Kidney epithelial cell (primary cell): Measurements from ENCODE around the gene CABLES1. TPM values are rescaled to one million over a fixed set of nuclear protein-coding genes. Genes with fewer than 3 reads are reported as not detected.
A peak's percentile ranks its signal among the peaks of the same experiment; 100 is the strongest.
"Not testable (repeated sequence)": the region's sequence is repeated elsewhere in the genome, so short reads cannot be mapped to it uniquely, and the experiment has no call there.

Experiments used
- DNase-seq: peaks from one replicate; pipeline ENCODE4 v3.0.0-alpha.2; 2010; ENCODE audit warnings: low read depth
- H3K27me3 ChIP-seq: 2 replicates; pipeline ENCODE4 v1.6.0; 2011; ENCODE audit warnings: low read length; ENCODE audit not compliant: control insufficient read depth, insufficient read depth
- H3K36me3 ChIP-seq: 2 replicates; pipeline ENCODE4 v1.5.1; 2011; ENCODE audit warnings: low read length; ENCODE audit not compliant: control insufficient read depth, insufficient read depth
- H3K4me3 ChIP-seq: 2 replicates; pipeline ENCODE4 v1.5.1; 2011; ENCODE audit warnings: low read depth, mild to moderate bottlenecking, control low read depth, low read length
- total RNA-seq: library from RNA; depleted of rRNA; stranded (reverse); fragments of >200 nt; gene quantifications from 2 replicates; pipeline ENCODE4 v1.2.3, GENCODE V29; 2015
- TF ChIP-seq, protein P1 (sequence below): IDR thresholded peaks from 2 replicates; pipeline ENCODE4 v1.5.1; 2011; ENCODE audit warnings: mild to moderate bottlenecking, moderate library complexity, low read length, control low read depth, inconsistent platforms; ENCODE audit not compliant: insufficient read depth, poor library complexity, severe bottlenecking

CABLES1 gene
- total RNA-seq, 1 donor from 2014 or later: 9.6 TPM

GRCh38 chr18:23280844-23281243 is 145.6 kb downstream of the CABLES1 start:
- DNase-seq: no peak
- Histone ChIP-seq H3K36me3 (no peaks in the 10 kb centered on the region), H3K4me3 (no peak overlapping the region), H3K27me3 (no peaks in the 10 kb centered on the region)
- TF ChIP-seq, protein P1, sequence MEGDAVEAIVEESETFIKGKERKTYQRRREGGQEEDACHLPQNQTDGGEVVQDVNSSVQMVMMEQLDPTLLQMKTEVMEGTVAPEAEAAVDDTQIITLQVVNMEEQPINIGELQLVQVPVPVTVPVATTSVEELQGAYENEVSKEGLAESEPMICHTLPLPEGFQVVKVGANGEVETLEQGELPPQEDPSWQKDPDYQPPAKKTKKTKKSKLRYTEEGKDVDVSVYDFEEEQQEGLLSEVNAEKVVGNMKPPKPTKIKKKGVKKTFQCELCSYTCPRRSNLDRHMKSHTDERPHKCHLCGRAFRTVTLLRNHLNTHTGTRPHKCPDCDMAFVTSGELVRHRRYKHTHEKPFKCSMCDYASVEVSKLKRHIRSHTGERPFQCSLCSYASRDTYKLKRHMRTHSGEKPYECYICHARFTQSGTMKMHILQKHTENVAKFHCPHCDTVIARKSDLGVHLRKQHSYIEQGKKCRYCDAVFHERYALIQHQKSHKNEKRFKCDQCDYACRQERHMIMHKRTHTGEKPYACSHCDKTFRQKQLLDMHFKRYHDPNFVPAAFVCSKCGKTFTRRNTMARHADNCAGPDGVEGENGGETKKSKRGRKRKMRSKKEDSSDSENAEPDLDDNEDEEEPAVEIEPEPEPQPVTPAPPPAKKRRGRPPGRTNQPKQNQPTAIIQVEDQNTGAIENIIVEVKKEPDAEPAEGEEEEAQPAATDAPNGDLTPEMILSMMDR: no peak

DNA sequence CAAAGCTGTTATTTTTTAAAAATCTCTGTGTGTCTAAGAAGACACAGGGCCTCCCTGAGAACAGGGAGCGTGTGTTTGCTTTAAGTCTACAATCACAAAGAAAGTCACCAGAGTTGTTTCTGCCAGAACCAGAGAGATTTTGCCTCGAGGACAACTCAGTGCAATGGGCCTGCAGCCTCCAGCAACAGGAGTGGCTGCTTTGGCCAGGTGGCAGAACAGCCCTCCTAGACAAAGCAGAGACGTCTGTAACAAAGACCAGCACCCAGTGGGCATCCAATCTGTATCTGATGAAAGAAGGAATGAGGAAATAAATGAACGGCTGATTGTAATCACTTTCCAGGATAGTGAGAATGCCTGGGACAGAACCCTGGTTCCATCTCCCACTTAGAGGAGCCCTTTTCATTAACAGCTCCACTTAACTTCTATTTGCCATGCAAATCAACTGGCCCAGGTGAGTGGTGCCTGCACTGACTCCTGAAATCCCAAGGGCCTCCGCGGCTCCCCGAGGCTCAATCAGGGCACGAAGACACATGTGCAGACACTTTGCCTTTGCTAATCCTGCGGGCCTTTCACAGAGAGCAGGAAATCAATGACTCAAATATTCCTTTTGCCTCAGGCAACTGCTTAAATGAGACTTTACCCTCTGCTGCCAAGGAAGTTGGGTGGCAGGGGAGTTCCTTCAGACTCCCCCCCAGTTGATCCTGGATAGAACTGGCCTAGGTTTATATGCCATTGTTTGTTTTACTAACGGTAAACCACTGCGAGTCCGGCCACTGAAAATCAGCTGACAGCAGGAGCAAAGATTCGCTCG is 146.5 kb downstream of the CABLES1 start:
- no peak for DNase-seq
- H3K36me3 ChIP-seq: no peaks in the 10 kb centered on the region
- TF ChIP-seq, protein P1: no peak
- no peak overlapping the region for H3K4me3 ChIP-seq
- no peaks in the 10 kb centered on the region for H3K27me3 ChIP-seq

- no peaks in the 10 kb centered on the region for H3K27me3 ChIP-seq
- TF ChIP-seq, protein P1: no peak
- H3K4me3 ChIP-seq: no peak overlapping the region
- no peak for DNase-seq
- no peaks in the 10 kb centered on the region for H3K36me3 ChIP-seq
Measured at GRCh38 chr18:23282437-23282781, 147.1 kb downstream of the CABLES1 start.

DNA sequence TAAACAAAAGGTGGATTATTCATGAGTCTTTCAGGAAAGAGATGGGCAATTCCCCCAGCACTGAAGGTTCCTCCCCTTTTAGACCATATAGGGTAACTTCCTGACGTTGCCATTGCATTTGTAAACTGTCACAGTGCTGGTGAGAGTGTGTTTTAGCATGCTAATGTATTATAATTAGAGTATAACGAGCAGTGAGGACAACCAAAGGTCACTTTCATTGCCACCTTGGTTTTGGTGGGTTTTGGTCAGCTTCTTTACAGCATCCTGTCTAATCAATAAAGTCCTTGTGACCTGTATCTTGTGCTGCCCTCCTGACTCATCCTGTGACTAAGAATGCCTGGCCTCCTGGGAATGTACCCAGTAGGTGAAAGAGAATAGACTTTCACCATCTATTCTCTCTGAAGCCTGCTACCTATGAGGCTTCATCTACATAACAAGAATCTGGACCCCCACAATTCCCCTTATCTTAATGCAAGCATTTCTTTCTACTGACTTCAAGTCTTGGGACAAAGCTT is 148.7 kb downstream of the CABLES1 start:
- DNase-seq: peak; percentile 71
- no peak overlapping the region for H3K4me3 ChIP-seq
- no peaks in the 10 kb centered on the region for H3K36me3 ChIP-seq
- H3K27me3 ChIP-seq: no peaks in the 10 kb centered on the region
- TF ChIP-seq, protein P1: no peak

- no peak overlapping the region for H3K4me3 ChIP-seq
- TF ChIP-seq, protein P1: no peak
- H3K27me3 ChIP-seq: no peaks in the 10 kb centered on the region
- no peaks in the 10 kb centered on the region for H3K36me3 ChIP-seq
- no peak for DNase-seq
Measured at GRCh38 chr18:23284629-23285028, 149.3 kb downstream of the CABLES1 start.

GRCh38 chr18:23285581-23285980 is 150.3 kb downstream of the CABLES1 start:
- not testable (repeated sequence) for H3K27me3 ChIP-seq, H3K4me3 ChIP-seq, H3K36me3 ChIP-seq, DNase-seq
